Brain microvascular endothelial cell (primary cell): Measurements from ENCODE around the gene OSGIN1.

Experiments
- DNase-seq: peaks from one replicate; pipeline ENCODE4 v3.0.0-alpha.2; 2020
- H3K27ac ChIP-seq: fragments of 250-450 bp; sonication (Bioruptor Pico); 2 replicates; pipeline ENCODE4 v1.5.1; 2020; ENCODE audit warnings: mild to moderate bottlenecking, moderate library complexity
- H3K27me3 ChIP-seq: fragments of 250-450 bp; sonication (Bioruptor Pico); replicated peaks from 2 replicates; pipeline ENCODE4 v1.5.1; 2020; ENCODE audit warnings: mild to moderate bottlenecking
- H3K36me3 ChIP-seq: fragments of 250-450 bp; sonication (Bioruptor Pico); replicated peaks from 2 replicates; pipeline ENCODE4 v1.5.1; 2020; ENCODE audit warnings: mild to moderate bottlenecking
- H3K4me3 ChIP-seq: 2 replicates; pipeline ENCODE4 v1.5.1; 2011; ENCODE audit warnings: low read depth, mild to moderate bottlenecking, control low read depth, low read length, moderate library complexity
- in situ Hi-C: cut with HindIII; loops from 2 replicates; pipeline ENCODE4 v1.10.0; 2017; ENCODE audit warnings: low sequenced_read_pairs, low pct_ligation_motif_present
- TF ChIP-seq, protein P1 (sequence below): IDR thresholded peaks from 2 replicates; pipeline ENCODE4 v1.5.1; 2011; ENCODE audit warnings: low read depth, mild to moderate bottlenecking, moderate library complexity, low read length, control low read depth, inconsistent platforms; ENCODE audit errors: missing control alignments

OSGIN1 gene

DNA sequence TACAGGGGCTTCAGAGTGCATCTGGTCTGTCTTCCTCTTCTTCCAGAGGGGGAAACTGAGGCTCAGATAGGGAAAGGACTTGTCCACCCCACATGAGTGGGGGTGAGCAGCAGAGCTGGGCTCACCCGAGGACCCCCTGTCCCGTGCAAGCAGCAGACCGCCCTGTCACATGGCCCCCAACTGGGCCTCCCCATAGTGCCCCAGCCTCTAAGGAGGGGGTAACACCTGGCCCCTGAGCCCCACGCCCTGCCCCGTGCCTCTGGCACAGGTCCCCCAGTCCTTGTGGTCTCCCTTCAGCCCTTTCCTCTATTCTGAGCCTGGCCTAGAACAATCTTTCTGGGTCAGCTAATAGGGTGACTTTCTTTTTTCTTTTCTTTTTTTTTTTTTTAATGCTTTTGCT is 8.6 kb downstream of the OSGIN1 start:
- in situ Hi-C loops = no loop called here
- Histone ChIP-seq H3K27me3 (no peaks in the 10 kb centered on the region), H3K27ac (no peak overlapping the region), H3K36me3 (peaks cover 17% of the 10 kb centered on the region), H3K4me3 (no peak overlapping the region)
- DNase-seq = no peak
- TF ChIP-seq, protein P1, sequence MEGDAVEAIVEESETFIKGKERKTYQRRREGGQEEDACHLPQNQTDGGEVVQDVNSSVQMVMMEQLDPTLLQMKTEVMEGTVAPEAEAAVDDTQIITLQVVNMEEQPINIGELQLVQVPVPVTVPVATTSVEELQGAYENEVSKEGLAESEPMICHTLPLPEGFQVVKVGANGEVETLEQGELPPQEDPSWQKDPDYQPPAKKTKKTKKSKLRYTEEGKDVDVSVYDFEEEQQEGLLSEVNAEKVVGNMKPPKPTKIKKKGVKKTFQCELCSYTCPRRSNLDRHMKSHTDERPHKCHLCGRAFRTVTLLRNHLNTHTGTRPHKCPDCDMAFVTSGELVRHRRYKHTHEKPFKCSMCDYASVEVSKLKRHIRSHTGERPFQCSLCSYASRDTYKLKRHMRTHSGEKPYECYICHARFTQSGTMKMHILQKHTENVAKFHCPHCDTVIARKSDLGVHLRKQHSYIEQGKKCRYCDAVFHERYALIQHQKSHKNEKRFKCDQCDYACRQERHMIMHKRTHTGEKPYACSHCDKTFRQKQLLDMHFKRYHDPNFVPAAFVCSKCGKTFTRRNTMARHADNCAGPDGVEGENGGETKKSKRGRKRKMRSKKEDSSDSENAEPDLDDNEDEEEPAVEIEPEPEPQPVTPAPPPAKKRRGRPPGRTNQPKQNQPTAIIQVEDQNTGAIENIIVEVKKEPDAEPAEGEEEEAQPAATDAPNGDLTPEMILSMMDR = no peak

DNA sequence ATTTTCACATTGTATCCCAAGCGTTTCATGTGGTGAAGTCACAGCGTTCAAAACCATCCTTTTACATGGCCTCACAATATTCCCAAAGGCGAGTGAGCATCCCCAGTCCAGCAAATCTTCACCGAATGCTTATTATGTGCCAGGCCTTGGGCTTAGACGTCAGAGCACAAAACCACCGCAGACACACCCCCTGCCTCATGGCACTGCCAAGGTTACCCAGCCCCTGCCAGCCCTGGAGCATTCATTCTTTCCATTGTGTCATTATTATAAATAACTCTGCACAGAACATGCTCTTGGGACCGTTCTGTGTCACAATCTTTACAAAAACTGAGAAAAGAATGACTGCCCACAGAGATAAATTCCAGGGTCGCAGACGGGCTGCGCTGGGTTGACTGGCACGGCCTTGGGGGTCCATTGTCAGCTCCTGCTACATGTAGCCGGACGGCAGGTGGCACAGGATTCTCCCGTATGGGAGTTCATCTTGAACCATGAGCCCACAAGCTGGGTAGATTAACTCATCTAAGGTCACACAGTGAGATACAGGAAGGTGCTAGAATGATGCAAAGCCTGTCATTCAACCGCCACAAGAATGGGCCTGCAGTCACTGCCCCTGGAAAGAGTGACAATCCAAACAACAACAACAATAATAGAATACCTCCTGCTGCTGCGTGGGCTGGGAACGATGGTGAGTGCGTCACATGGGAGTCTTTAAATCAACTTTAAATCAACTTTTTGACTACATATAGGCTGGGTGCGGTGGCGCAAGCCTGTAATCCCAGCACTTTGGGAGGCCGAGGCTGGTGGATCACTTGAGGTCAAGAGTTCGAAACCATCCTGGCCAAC is 10.5 kb downstream of the OSGIN1 start:
- Histone ChIP-seq H3K4me3 (no peak overlapping the region), H3K27ac (no peak overlapping the region), H3K27me3 (no peaks in the 10 kb centered on the region), H3K36me3 (peaks cover 17% of the 10 kb centered on the region)
- in situ Hi-C loops = no loop called here
- TF ChIP-seq, protein P1 = no peak
- no peak for DNase-seq

DNA sequence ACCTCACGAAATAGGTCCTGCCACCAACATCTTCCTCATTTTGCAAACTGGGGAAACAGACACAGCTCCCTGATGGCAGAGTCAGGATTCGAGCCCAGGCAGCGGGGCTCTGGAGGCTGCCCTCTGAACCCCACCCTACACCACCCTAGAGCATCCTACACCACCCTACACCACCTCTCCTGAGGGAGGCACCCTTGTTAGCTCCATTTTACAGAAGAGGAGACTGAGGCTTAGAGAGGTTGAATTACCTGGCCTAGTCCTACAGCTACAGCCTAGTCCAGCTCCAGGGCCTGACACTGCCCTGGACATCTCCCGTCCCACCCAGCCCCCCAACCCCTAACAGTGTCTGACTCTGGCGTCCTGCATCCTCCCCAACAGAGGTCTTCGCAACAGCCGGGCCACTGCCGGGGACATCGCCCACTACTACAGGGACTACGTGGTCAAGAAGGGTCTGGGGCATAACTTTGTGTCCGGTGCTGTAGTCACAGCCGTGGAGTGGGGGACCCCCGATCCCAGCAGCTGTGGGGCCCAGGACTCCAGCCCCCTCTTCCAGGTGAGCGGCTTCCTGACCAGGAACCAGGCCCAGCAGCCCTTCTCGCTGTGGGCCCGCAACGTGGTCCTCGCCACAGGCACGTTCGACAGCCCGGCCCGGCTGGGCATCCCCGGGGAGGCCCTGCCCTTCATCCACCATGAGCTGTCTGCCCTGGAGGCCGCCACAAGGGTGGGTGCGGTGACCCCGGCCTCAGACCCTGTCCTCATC is 11.8 kb downstream of the OSGIN1 start:
- TF ChIP-seq, protein P1 = no peak

DNA sequence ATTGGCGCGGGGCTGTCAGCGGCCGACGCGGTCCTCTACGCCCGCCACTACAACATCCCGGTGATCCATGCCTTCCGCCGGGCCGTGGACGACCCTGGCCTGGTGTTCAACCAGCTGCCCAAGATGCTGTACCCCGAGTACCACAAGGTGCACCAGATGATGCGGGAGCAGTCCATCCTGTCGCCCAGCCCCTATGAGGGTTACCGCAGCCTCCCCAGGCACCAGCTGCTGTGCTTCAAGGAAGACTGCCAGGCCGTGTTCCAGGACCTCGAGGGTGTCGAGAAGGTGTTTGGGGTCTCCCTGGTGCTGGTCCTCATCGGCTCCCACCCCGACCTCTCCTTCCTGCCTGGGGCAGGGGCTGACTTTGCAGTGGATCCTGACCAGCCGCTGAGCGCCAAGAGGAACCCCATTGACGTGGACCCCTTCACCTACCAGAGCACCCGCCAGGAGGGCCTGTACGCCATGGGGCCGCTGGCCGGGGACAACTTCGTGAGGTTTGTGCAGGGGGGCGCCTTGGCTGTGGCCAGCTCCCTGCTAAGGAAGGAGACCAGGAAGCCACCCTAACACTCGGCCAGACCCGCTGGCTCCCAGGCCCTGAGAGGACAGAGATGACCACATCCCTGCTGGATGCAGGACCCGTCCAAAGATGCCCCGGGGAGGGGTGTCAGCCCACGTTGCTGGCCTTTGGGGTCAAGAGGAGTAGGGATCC is 12.6 kb downstream of the OSGIN1 start:
- TF ChIP-seq, protein P1 = no peak
- Histone ChIP-seq H3K27ac (no peak overlapping the region), H3K27me3 (peaks cover 12% of the 10 kb centered on the region), H3K4me3 (no peak overlapping the region), H3K36me3 (peaks cover 8% of the 10 kb centered on the region)
- in situ Hi-C loops = no loop called here
- DNase-seq = no peak

More for the DNA sequence above, 11.8 kb downstream of the OSGIN1 start:
- no peak for DNase-seq
- peaks cover 13% of the 10 kb centered on the region for H3K36me3 ChIP-seq
- in situ Hi-C loops = no loop called here
- peaks cover 11% of the 10 kb centered on the region for H3K27me3 ChIP-seq
- no peak overlapping the region for H3K4me3 ChIP-seq
- H3K27ac ChIP-seq = no peak overlapping the region

DNA sequence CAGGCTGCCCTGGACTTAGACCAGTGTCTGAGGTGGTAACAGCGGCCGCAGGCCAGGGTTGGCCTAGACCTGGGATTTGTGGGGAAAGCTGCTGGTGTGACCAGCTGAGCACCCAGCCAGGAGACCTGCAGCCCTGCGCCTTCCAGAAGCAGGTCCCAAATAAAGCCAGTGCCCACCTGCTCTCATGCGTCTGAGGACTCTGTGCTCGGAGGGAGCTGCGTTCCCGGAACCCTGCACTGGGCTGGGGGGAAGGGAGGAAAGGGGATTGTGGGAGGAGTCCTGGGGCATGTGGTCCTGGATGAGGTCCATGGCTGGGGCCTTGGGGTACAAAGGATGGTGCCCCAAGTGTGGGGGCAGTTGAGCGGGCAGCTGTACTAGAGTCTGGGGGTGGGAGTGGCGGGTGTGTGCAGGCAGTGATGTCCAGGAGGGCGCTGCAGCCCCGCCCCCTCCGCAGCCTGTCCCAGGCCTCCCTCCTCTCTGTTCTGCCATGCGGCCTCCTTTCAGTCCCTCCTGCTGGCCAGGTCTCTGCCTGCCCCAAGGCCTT is 13.2 kb downstream of the OSGIN1 start:
- in situ Hi-C loops = no loop called here
- Histone ChIP-seq H3K27me3 (peaks cover 12% of the 10 kb centered on the region), H3K36me3 (peaks cover 2% of the 10 kb centered on the region), H3K27ac (no peak overlapping the region), H3K4me3 (no peak overlapping the region)
- TF ChIP-seq, protein P1 = no peak
- no peak for DNase-seq
